Gastroesophageal sphincter (tissue), 3 donors: ENCODE results near the gene AAR2.

Experiments used
- CTCF ChIP-seq, 4 experiments: fragments of 200-600 bp in 2 of 4; fragments of 450-650 bp in 2 of 4; sonication (generic) in 1 of 4; IDR thresholded peaks; one replicate each; pipeline ENCODE4 v1.5.1; 2017 to 2019; ENCODE audit warnings: antibody characterized with exemption in 4 of 4, mild to moderate bottlenecking in 2 of 4, moderate library complexity in 2 of 4
- POLR2A ChIP-seq, 2 donors: fragments of 450-650 bp; IDR thresholded peaks; one replicate each; pipeline ENCODE4 v1.6.1; 2017; ENCODE audit warnings: antibody characterized with exemption in 2 of 2, mild to moderate bottlenecking in 2 of 2, moderate library complexity in 1 of 2
- POLR2AphosphoS5 ChIP-seq: sonication (generic); formaldehyde crosslinking; IDR thresholded peaks from one replicate; pipeline ENCODE4 v1.6.1; 2017; ENCODE audit warnings: antibody characterized with exemption

GRCh38 chr20:36259177-36260061 is 23.1 kb downstream of the AAR2 start:
- TF ChIP-seq CTCF (IDR thresholded peaks at IDR 0.05) = no peak
- no peak for TF ChIP-seq POLR2A (IDR thresholded peaks at IDR 0.05)
- no peak for TF ChIP-seq POLR2AphosphoS5
